ENCODE results near the gene JAM2. TPM values are rescaled to one million over a fixed set of nuclear protein-coding genes. Genes with fewer than 3 reads are reported as not detected.
A peak's percentile ranks its signal among the peaks of the same experiment; 100 is the strongest.

JAM2 gene
- total RNA-seq, 1 donor from 2014 or later, result 6.6 TPM

DNA sequence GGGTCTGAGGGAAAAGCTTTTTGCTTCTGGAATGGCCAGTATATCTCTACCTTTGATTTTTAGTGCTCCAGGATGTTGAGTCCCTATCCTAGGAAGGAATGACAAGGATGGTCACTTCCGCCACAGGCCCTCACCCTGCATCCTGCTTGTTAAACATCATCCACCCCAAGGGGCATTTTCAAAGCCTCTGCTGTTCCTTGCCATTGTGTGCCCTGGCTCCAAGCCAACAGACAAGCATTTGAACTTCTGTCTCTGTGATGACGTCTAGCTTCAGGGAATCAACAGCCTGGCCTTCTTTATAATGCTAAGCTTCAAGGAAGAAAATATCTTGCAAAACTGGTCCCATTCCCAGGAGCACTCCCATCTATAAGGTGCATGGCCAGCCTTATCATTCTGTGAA is 12.3 kb upstream of the JAM2 start:
- no peaks in the 10 kb centered on the region for H3K4me1 Mint-ChIP-seq (ENCODE audit: low read depth)
- peaks cover 6% of the 10 kb centered on the region for H3K27me3 Mint-ChIP-seq (ENCODE audit: low read depth)
- no peak for TF ChIP-seq CTCF (IDR thresholded peaks at IDR 0.05)
- H3K9me3 Mint-ChIP-seq (ENCODE audit: low read depth), result no peaks in the 10 kb centered on the region
- H3K27ac Mint-ChIP-seq (ENCODE audit: unreplicated experiment), result no peak overlapping the region
- no peaks in the 10 kb centered on the region for H3K36me3 Mint-ChIP-seq (ENCODE audit: low read depth)
- no peak for DNase-seq (ENCODE audit: low spot score)
- no peak overlapping the region for H3K4me3 Mint-ChIP-seq (ENCODE audit: unreplicated experiment)

DNA sequence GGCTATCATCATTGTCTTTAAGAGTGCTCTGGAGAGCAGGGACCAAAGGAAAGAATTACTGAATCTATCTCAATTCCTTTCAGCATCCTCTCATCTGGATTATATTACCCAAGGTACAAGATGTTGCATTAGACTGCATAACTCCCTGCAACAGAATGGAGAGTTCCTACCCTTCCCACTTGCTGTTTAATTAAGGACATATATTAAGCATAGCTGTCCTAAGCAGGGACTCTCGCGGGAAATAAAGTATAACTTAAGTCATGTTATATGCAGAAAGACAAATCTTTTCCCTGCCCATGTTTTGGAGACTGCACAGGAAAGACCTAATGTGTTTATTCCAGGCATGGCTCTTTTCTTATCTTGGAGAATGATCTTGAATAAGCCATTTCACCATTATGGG is 6.8 kb upstream of the JAM2 start:
- H3K27ac Mint-ChIP-seq (ENCODE audit: unreplicated experiment), result no peak overlapping the region
- no peak for TF ChIP-seq CTCF (IDR thresholded peaks at IDR 0.05)
- no peak for DNase-seq (ENCODE audit: low spot score)
- H3K9me3 Mint-ChIP-seq (ENCODE audit: low read depth), result no peaks in the 10 kb centered on the region
- peaks cover 13% of the 10 kb centered on the region for H3K27me3 Mint-ChIP-seq (ENCODE audit: low read depth)
- no peaks in the 10 kb centered on the region for H3K36me3 Mint-ChIP-seq (ENCODE audit: low read depth)
- H3K4me1 Mint-ChIP-seq (ENCODE audit: low read depth), result no peaks in the 10 kb centered on the region
- no peak overlapping the region for H3K4me3 Mint-ChIP-seq (ENCODE audit: unreplicated experiment)

- Mint-ChIP-seq H3K4me3 (ENCODE audit: unreplicated experiment) (no peak overlapping the region), H3K27me3 (ENCODE audit: low read depth) (peaks cover 8% of the 10 kb centered on the region), H3K36me3 (ENCODE audit: low read depth) (no peaks in the 10 kb centered on the region), H3K27ac (ENCODE audit: unreplicated experiment) (no peak overlapping the region), H3K9me3 (ENCODE audit: low read depth) (no peaks in the 10 kb centered on the region), H3K4me1 (ENCODE audit: low read depth) (peaks cover 16% of the 10 kb centered on the region)
- no peak for TF ChIP-seq CTCF (IDR thresholded peaks at IDR 0.05)
- no peak for DNase-seq (ENCODE audit: low spot score)
Measured at GRCh38 chr21:25635310-25635709, 3.7 kb upstream of the JAM2 start.

- Mint-ChIP-seq H3K9me3 (ENCODE audit: low read depth) (no peaks in the 10 kb centered on the region), H3K4me3 (ENCODE audit: unreplicated experiment) (no peak overlapping the region), H3K36me3 (ENCODE audit: low read depth) (no peaks in the 10 kb centered on the region), H3K4me1 (ENCODE audit: low read depth) (peaks cover 21% of the 10 kb centered on the region), H3K27me3 (ENCODE audit: low read depth) (peaks cover 11% of the 10 kb centered on the region), H3K27ac (ENCODE audit: unreplicated experiment) (no peak overlapping the region)
- DNase-seq (ENCODE audit: low spot score), result no peak
- no peak for TF ChIP-seq CTCF (IDR thresholded peaks at IDR 0.05)
Measured at GRCh38 chr21:25636727-25637126, 2.3 kb upstream of the JAM2 start.

DNA sequence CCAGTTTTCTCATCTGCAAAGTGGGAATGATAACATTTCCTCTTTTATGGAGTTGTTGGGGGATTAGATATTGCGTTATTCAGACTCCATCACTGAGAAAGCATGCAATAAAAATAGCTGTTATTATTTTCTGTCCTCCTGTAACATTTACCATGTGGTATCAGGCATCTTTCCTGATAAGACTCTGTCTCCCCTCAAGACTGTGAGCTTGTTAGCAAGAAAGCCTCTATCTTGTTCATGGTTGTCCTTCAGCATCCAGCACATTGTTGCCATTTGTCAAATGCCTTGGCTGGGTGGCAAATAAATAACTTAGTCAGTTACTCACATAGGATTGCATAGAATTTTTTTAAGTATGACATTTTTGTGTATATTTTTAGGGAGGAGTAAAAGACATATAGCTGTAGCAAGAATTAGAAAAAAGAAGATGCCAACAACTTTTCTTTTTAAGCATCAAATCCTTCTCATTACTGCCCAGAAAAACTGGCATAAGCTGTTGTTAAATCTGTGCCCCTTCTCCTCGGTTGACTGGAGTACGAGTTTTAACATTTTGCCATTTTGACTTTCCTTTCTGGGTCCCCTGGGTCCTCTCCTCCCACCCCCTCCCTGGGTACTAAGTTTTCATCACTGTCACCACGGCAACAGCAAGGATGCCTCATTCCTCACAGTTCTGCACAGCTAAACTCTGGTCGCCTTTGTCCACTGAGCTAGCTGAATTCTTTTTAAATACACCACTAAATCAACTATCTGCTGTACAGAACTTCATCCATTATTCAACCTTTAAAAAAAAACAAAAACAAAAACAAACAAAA is 1.0 kb upstream of the JAM2 start:
- DNase-seq (ENCODE audit: low spot score), result no peak
- Mint-ChIP-seq H3K27me3 (ENCODE audit: low read depth) (peaks cover 11% of the 10 kb centered on the region), H3K9me3 (ENCODE audit: low read depth) (no peaks in the 10 kb centered on the region), H3K4me3 (ENCODE audit: unreplicated experiment) (peak overlapping the region; percentile 72), H3K4me1 (ENCODE audit: low read depth) (peaks cover 24% of the 10 kb centered on the region), H3K36me3 (ENCODE audit: low read depth) (no peaks in the 10 kb centered on the region), H3K27ac (ENCODE audit: unreplicated experiment) (peak overlapping the region; percentile 5)
- TF ChIP-seq CTCF (IDR thresholded peaks at IDR 0.05), result no peak

All from chondrocyte (in vitro differentiated cells).